Measurements from ENCODE around the gene PDIA3. TPM values are rescaled to one million over a fixed set of nuclear protein-coding genes. Genes with fewer than 3 reads are reported as not detected.
"Not testable (repeated sequence)": the region's sequence is repeated elsewhere in the genome, so short reads cannot be mapped to it uniquely, and the experiment has no call there.

PDIA3 gene
- total RNA-seq = 126 TPM

GRCh38 chr15:43746245-43746902 is at the start of gene PDIA3:
PDIA3 (plus strand) TSS chr15:43746438; CDS start chr15:43746540, 102 bp downstream.
- DNase-seq = peak; percentile 96

- peak; percentile 13 for DNase-seq
Measured at GRCh38 chr15:43702174-43702573, 44.1 kb upstream of the PDIA3 start.

GRCh38 chr15:43702701-43703424 is 43.4 kb upstream of the PDIA3 start:
- DNase-seq = no peak

GRCh38 chr15:43710431-43711131 is 35.7 kb upstream of the PDIA3 start:
- DNase-seq = not testable (repeated sequence)

- DNase-seq = no peak
Measured at GRCh38 chr15:43723151-43723550, 23.1 kb upstream of the PDIA3 start.

- DNase-seq = not testable (repeated sequence)
Measured at GRCh38 chr15:43726306-43726705, 19.9 kb upstream of the PDIA3 start.

- DNase-seq = not testable (repeated sequence)
Measured at GRCh38 chr15:43728053-43728725, 18.0 kb upstream of the PDIA3 start.

- DNase-seq = no peak
Measured at GRCh38 chr15:43735416-43735815, 10.8 kb upstream of the PDIA3 start.

- peak; percentile 20 for DNase-seq
Measured at GRCh38 chr15:43746903-43747309, 668 bp downstream of the PDIA3 start.

- DNase-seq = no peak
Measured at GRCh38 chr15:43748376-43748775, 2.1 kb downstream of the PDIA3 start.

GRCh38 chr15:43749690-43750345 is 3.6 kb downstream of the PDIA3 start:
- DNase-seq = no peak

GRCh38 chr15:43751885-43752284 is 5.6 kb downstream of the PDIA3 start:
- DNase-seq = no peak

GRCh38 chr15:43762824-43763223 is 16.6 kb downstream of the PDIA3 start:
- DNase-seq = no peak

GRCh38 chr15:43763819-43764446 is 17.7 kb downstream of the PDIA3 start:
- DNase-seq = no peak

- DNase-seq = peak; percentile 60
Measured at GRCh38 chr15:43769584-43770228, 23.5 kb downstream of the PDIA3 start.

GRCh38 chr15:43771816-43772215 is 25.6 kb downstream of the PDIA3 start:
- DNase-seq = no peak

GRCh38 chr15:43772624-43773023 is 26.4 kb downstream of the PDIA3 start:
- no peak for DNase-seq

- DNase-seq = no peak
Measured at GRCh38 chr15:43774062-43774461, 27.8 kb downstream of the PDIA3 start.

- peak; percentile 35 for DNase-seq
Measured at GRCh38 chr15:43775411-43775965, 29.2 kb downstream of the PDIA3 start.

- DNase-seq = peak; percentile 30
Measured at GRCh38 chr15:43776101-43776717, 30.0 kb downstream of the PDIA3 start.

Data from tongue (tissue), 2 donors.